Hepatocyte (in vitro differentiated cells): Measurements from ENCODE around the gene ACVR1. TPM values are rescaled to one million over a fixed set of nuclear protein-coding genes. Genes with fewer than 3 reads are reported as not detected.

ENCODE experiments used
- DNase-seq: peaks from one replicate; pipeline ENCODE4 v3.0.0-alpha.2; 2016; ENCODE audit warnings: low spot score
- H2AFZ ChIP-seq: fragments of 200-600 bp; sonication (generic); 2 replicates; pipeline ENCODE4 v1.6.0; 2016; ENCODE audit warnings: antibody characterized with exemption, mild to moderate bottlenecking
- H3K27ac ChIP-seq: fragments of 200-600 bp; sonication (generic); 2 replicates; pipeline ENCODE4 v1.5.1; 2016; ENCODE audit warnings: mild to moderate bottlenecking
- H3K27me3 ChIP-seq: fragments of 200-600 bp; sonication (generic); 2 replicates; pipeline ENCODE4 v1.6.1; 2016
- H3K36me3 ChIP-seq: fragments of 200-600 bp; sonication (generic); replicated peaks from 2 replicates; pipeline ENCODE4 v1.5.1; 2016; ENCODE audit warnings: low read depth; ENCODE audit not compliant: insufficient read depth
- H3K4me1 ChIP-seq: fragments of 200-600 bp; sonication (generic); 2 replicates; pipeline ENCODE4 v1.5.1; 2016; ENCODE audit warnings: mild to moderate bottlenecking, moderate library complexity; ENCODE audit not compliant: insufficient read depth
- H3K4me2 ChIP-seq: fragments of 200-600 bp; sonication (generic); 2 replicates; pipeline ENCODE4 v1.6.0; 2016
- H3K4me3 ChIP-seq: fragments of 200-600 bp; sonication (generic); 2 replicates; pipeline ENCODE4 v1.5.1; 2016; ENCODE audit warnings: mild to moderate bottlenecking
- H3K79me2 ChIP-seq: fragments of 200-600 bp; sonication (generic); 2 replicates; pipeline ENCODE4 v1.6.0; 2017; ENCODE audit warnings: mild to moderate bottlenecking
- H3K9me2 ChIP-seq: fragments of 200-600 bp; sonication (generic); replicated peaks from 2 replicates; pipeline ENCODE4 v1.6.0; 2017; ENCODE audit warnings: mild to moderate bottlenecking; ENCODE audit not compliant: insufficient read depth
- H3K9me3 ChIP-seq: fragments of 200-600 bp; sonication (generic); 2 replicates; pipeline ENCODE4 v1.5.1; 2016; ENCODE audit warnings: low read depth, mild to moderate bottlenecking
- H4K20me1 ChIP-seq: fragments of 200-600 bp; sonication (generic); 2 replicates; pipeline ENCODE4 v1.6.0; 2016; ENCODE audit warnings: mild to moderate bottlenecking; ENCODE audit not compliant: insufficient read depth, poor library complexity, severe bottlenecking
- EZH2 ChIP-seq: fragments of 200-600 bp; sonication (generic); IDR thresholded peaks from 2 replicates; pipeline ENCODE4 v1.6.1; 2016; ENCODE audit warnings: antibody characterized with exemption, mild to moderate bottlenecking, borderline replicate concordance
- EZH2phosphoT487 ChIP-seq: fragments of 200-600 bp; sonication (generic); IDR thresholded peaks from one replicate; pipeline ENCODE4 v1.6.1; 2018; ENCODE audit warnings: antibody characterized with exemption, mild to moderate bottlenecking, low read depth, moderate library complexity; ENCODE audit not compliant: unreplicated experiment, severe bottlenecking
- WGBS: methylation state at CpG from one replicate; pipeline ENCODE4 v1.1.6; 2016; ENCODE audit warnings: low lambda C conversion rate; ENCODE audit errors: missing lambda C conversion rate; 5-methylcytosine and 5-hydroxymethylcytosine counted together
- polyA plus RNA-seq: library from polyadenylated mRNA; unstranded; fragments of >200 nt; fragmentation: Nextera tagmentation; extraction: Ambion mirVana; gene quantifications from 2 replicates; pipeline ENCODE4 v1.2.1, GENCODE V29; 2016
- total RNA-seq: library from RNA; depleted of rRNA; stranded (reverse); fragments of >200 nt; gene quantifications from 2 replicates; pipeline ENCODE4 v1.2.3, GENCODE V29; 2014
- TF ChIP-seq, protein P1 (sequence below): fragments of 200-600 bp; sonication (generic); IDR thresholded peaks from 2 replicates; pipeline ENCODE4 v1.5.1; 2016; ENCODE audit warnings: antibody characterized with exemption, mild to moderate bottlenecking; ENCODE audit not compliant: poor library complexity

Gene ACVR1
- total and polyA plus RNA-seq, 2 experiments from 2014 or later, result 19.6 to 20.1 TPM

DNA sequence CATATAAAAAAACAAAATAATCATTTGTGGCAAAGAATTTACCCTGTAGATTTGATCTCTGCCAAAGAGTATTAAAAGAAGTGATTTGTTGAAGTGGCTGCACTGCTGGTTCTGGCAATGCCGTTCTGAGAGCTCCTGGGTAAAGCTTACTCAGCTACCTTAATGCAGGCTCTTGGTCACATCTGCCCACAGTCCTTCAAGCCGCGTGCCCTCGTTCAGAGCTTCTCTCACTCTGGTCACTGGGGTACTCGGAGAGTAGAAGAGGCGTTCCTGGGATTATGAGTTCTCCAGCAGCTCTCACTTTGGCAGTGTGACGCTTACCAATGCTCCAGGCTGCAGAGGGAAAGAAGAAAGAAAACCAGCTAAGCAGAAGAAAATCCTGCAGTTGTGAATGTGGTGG, 57.9 kb downstream of the ACVR1 start:
- H3K4me3 ChIP-seq, result no peak overlapping the region
- H3K27me3 ChIP-seq, result no peaks in the 10 kb centered on the region
- no peak for DNase-seq
- no peak overlapping the region for H3K4me2 ChIP-seq
- TF ChIP-seq, protein P1, sequence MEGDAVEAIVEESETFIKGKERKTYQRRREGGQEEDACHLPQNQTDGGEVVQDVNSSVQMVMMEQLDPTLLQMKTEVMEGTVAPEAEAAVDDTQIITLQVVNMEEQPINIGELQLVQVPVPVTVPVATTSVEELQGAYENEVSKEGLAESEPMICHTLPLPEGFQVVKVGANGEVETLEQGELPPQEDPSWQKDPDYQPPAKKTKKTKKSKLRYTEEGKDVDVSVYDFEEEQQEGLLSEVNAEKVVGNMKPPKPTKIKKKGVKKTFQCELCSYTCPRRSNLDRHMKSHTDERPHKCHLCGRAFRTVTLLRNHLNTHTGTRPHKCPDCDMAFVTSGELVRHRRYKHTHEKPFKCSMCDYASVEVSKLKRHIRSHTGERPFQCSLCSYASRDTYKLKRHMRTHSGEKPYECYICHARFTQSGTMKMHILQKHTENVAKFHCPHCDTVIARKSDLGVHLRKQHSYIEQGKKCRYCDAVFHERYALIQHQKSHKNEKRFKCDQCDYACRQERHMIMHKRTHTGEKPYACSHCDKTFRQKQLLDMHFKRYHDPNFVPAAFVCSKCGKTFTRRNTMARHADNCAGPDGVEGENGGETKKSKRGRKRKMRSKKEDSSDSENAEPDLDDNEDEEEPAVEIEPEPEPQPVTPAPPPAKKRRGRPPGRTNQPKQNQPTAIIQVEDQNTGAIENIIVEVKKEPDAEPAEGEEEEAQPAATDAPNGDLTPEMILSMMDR, result no peak
- no peak for TF ChIP-seq EZH2
- WGBS, result 92% methylated on average over 7 of the region's 7 CpGs
- H3K4me1 ChIP-seq, result no peaks in the 10 kb centered on the region
- H2AFZ ChIP-seq, result no peak overlapping the region
- H3K27ac ChIP-seq, result no peak overlapping the region
- no peaks in the 10 kb centered on the region for H3K36me3 ChIP-seq
- H3K79me2 ChIP-seq, result peaks cover 22% of the 10 kb centered on the region
- H3K9me3 ChIP-seq, result no peaks in the 10 kb centered on the region
- H4K20me1 ChIP-seq, result no peaks in the 10 kb centered on the region
- no peaks in the 10 kb centered on the region for H3K9me2 ChIP-seq

DNA sequence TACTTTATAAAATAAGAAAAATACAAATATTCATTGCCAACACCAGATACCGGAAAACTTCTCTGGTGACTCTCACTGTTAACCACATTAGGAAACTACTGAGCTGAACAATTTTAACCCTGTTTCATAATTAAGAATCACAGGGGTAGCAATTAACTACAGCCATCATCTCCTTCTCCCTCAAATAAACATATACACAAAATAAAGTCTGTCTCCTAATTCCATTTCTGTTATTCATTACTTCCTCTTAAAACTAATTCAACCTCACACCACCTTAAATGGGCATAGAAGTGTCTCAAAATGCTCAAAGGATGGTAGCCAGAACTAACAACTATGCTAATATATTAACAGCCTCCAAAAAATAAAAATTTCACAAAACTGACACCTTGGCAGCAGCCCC, 60.7 kb downstream of the ACVR1 start:
- Histone ChIP-seq H3K27me3 (no peaks in the 10 kb centered on the region), H3K27ac (no peak overlapping the region), H2AFZ (no peak overlapping the region), H3K9me2 (no peaks in the 10 kb centered on the region), H3K36me3 (no peaks in the 10 kb centered on the region), H4K20me1 (no peaks in the 10 kb centered on the region), H3K9me3 (no peaks in the 10 kb centered on the region), H3K79me2 (peaks cover 6% of the 10 kb centered on the region), H3K4me1 (no peaks in the 10 kb centered on the region), H3K4me2 (no peak overlapping the region), H3K4me3 (no peak overlapping the region)
- 93% methylated on average over 1 of the region's 1 CpG for WGBS
- TF ChIP-seq, protein P1, result no peak
- TF ChIP-seq EZH2phosphoT487 (no peak), EZH2 (no peak)
- no peak for DNase-seq

DNA sequence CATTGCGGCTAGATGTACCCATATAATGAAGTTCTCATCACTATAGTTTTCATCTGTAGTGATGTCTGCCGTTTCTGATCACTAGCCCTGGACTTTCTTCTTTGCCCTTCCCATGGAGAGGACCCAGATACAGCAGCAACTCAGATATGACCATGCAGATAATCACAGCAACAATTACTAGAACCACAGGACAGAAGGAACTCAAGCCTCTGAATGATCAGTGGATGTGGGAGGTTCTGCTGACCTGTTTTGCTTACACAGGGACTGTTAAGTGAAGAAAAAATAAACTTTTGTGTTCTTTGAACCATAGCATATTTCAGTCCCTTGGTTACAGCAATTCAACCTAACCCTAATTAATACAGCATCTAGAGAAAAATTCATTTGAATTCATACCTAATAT, 62.7 kb downstream of the ACVR1 start:
- no peak for TF ChIP-seq EZH2
- TF ChIP-seq EZH2phosphoT487, result no peak
- TF ChIP-seq, protein P1, result no peak
- peaks cover 2% of the 10 kb centered on the region for H3K79me2 ChIP-seq
- WGBS, result 92% methylated on average over 2 of the region's 2 CpGs
- H3K4me1 ChIP-seq, result no peaks in the 10 kb centered on the region
- no peaks in the 10 kb centered on the region for H4K20me1 ChIP-seq
- H3K9me2 ChIP-seq, result no peaks in the 10 kb centered on the region
- H3K4me3 ChIP-seq, result no peak overlapping the region
- H3K9me3 ChIP-seq, result no peaks in the 10 kb centered on the region
- no peak overlapping the region for H3K27ac ChIP-seq
- H2AFZ ChIP-seq, result no peak overlapping the region
- no peak overlapping the region for H3K4me2 ChIP-seq
- H3K36me3 ChIP-seq, result no peaks in the 10 kb centered on the region
- DNase-seq, result no peak
- no peaks in the 10 kb centered on the region for H3K27me3 ChIP-seq

DNA sequence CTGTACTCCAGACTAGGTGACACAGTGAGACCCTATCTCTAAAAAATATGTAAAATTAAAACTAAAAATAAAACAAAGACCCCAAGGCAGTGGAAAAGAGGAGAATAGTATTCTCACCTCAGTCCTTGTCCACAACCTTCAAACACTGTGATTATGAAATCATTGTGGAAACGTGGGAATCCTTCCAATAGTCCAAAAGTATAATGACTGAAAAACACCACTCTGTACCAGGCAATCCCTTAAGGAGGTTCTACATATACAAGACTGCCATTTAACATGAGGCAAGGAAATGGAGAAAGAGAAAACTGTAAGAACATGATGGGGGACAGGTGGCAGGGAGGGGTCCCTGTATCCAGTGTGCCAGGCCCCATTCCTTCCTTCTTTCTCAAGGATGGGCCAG, 66.1 kb downstream of the ACVR1 start:
- Histone ChIP-seq H3K4me1 (no peaks in the 10 kb centered on the region), H4K20me1 (no peaks in the 10 kb centered on the region), H3K36me3 (no peaks in the 10 kb centered on the region), H2AFZ (no peak overlapping the region), H3K27ac (no peak overlapping the region), H3K4me3 (no peak overlapping the region), H3K27me3 (no peaks in the 10 kb centered on the region), H3K79me2 (peaks cover 6% of the 10 kb centered on the region), H3K4me2 (no peak overlapping the region), H3K9me3 (no peaks in the 10 kb centered on the region), H3K9me2 (no peaks in the 10 kb centered on the region)
- 62% methylated on average over 1 of the region's 1 CpG for WGBS
- TF ChIP-seq, protein P1, result no peak
- no peak for TF ChIP-seq EZH2phosphoT487
- no peak for TF ChIP-seq EZH2
- no peak for DNase-seq
